Measurements from ENCODE around the gene MACROD2.

MACROD2 gene

DNA sequence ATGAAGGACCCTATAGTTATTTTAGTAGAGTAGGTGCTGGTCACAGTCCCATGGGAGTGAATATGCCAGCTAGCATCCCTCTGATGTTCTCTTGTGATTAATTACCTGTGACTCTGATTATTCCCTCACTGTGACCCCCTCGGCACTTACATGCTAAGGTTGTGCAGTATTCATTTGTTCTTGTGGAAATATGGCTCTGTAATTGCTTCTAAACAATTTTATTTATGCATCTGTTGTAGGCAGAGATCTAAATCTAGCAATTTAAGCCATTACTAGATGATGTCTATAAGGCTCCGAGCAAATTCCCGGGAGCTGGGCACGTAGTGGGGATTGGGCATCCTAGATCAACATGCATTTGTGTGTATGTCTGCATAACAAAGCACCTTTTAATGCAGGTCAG is 1616.2 kb downstream of the MACROD2 start:
- CTCF ChIA-PET, result interaction anchor here (1.2 kb wide), 1 partner anchor 77 kb away, joined by 3 read pairs; no protein-coding TSS in a partner anchor
- DNase-seq (ENCODE audit: extremely low spot score), result no peak
- POLR2A ChIA-PET, result no interaction called here
- TF ChIP-seq, protein P1, sequence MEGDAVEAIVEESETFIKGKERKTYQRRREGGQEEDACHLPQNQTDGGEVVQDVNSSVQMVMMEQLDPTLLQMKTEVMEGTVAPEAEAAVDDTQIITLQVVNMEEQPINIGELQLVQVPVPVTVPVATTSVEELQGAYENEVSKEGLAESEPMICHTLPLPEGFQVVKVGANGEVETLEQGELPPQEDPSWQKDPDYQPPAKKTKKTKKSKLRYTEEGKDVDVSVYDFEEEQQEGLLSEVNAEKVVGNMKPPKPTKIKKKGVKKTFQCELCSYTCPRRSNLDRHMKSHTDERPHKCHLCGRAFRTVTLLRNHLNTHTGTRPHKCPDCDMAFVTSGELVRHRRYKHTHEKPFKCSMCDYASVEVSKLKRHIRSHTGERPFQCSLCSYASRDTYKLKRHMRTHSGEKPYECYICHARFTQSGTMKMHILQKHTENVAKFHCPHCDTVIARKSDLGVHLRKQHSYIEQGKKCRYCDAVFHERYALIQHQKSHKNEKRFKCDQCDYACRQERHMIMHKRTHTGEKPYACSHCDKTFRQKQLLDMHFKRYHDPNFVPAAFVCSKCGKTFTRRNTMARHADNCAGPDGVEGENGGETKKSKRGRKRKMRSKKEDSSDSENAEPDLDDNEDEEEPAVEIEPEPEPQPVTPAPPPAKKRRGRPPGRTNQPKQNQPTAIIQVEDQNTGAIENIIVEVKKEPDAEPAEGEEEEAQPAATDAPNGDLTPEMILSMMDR (IDR thresholded peaks at IDR 0.05; ENCODE audit: control extremely low read depth, extremely low read depth, low read depth, missing control alignments), result no peak

DNA sequence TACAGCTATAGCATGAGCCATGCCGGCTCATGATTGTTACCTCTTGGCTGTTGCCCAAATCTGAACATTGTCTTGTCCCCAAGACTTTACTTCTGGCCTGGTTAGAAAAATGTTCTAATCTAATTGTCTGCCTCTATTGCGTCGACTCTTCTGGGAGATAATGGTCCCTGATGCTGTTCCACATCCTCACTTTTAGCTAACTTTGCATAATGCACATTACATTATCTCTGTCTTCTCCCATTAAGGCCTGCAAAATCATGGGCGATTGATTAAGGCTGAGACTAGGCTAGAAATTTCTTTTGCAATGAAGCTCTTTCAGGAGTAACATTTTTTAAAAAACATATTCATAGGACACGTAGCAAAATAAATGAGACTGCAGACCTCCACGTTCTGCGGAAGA is 1616.9 kb downstream of the MACROD2 start:
- POLR2A ChIA-PET, result no interaction called here
- CTCF ChIA-PET, result interaction anchor here (1.2 kb wide), 1 partner anchor 78 kb away, joined by 3 read pairs; no protein-coding TSS in a partner anchor
- DNase-seq (ENCODE audit: extremely low spot score), result no peak
- TF ChIP-seq, protein P1 (IDR thresholded peaks at IDR 0.05; ENCODE audit: control extremely low read depth, extremely low read depth, low read depth, missing control alignments), result no peak

DNA sequence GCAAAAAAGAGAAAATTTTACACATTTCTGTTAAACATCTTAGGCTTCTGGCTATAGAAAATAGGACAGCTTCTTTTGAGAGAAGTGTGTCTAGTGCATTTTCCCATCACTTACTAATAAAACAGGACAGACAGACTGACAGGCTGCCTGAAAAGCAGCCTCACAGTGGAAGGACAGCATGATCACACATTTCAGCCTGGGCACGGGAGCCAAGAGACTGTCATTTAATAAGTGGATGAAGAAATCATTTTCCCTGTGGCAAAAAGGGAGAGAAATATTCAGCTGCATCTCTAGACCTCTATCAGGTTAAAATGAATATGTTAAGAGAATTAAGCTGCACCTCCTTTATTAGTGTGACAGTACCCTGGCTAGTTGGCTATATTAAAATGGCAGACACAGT is 1617.5 kb downstream of the MACROD2 start:
- CTCF ChIA-PET, result interaction anchor here (1.2 kb wide), 1 partner anchor 78 kb away, joined by 3 read pairs; no protein-coding TSS in a partner anchor
- POLR2A ChIA-PET, result no interaction called here
- TF ChIP-seq, protein P1 (IDR thresholded peaks at IDR 0.05; ENCODE audit: control extremely low read depth, extremely low read depth, low read depth, missing control alignments), result no peak
- no peak for DNase-seq (ENCODE audit: extremely low spot score)

DNA sequence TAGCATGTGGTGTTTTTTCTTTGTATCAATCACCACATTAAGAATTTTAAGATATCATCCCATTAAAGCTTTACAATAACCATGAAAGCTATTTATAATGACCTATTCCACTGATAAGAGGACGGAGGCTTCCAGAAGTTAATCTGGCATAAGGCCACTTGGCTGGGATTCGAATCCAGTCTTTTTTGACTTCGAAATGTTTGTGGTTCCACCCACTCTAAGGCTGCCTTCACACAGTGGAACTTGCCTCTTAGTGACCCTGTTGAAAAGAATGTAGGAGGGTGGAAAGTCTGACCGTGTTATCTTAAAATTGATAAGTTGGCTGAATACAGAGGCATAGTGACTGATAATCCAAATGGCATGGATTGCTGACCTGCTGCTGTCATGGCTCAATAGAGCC is 1618.2 kb downstream of the MACROD2 start:
- ChIA-PET POLR2A (no interaction called here), CTCF (interaction anchor here (1.5 kb wide), 1 partner anchor 9 kb away, joined by 5 read pairs; no protein-coding TSS in a partner anchor)
- TF ChIP-seq, protein P1 (IDR thresholded peaks at IDR 0.05; ENCODE audit: control extremely low read depth, extremely low read depth, low read depth, missing control alignments), result no peak
- DNase-seq (ENCODE audit: extremely low spot score), result no peak

DNA sequence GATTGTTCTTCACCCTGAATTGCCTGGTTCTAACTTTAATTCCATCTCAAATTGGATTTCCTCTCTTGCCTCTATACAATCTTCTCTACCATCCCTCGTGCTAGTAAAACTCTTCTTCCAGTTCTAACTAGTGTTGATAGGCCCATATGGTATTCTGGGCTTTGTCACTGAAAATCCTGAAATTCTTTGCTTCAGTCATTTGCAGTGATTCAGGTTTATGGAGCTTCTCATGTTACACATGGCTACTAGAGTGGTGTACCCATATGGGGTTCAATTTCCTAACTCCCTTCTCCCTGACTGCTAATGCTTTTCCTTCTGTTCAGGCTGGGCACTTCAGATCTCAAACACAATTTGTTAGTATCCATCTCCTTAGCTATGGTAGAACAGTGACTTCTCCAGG is 1621.3 kb downstream of the MACROD2 start:
- CTCF ChIA-PET, result interaction anchor here (0.8 kb wide), 1 partner anchor 55 kb away, joined by 3 read pairs; no protein-coding TSS in a partner anchor
- TF ChIP-seq, protein P1 (IDR thresholded peaks at IDR 0.05; ENCODE audit: control extremely low read depth, extremely low read depth, low read depth, missing control alignments), result no peak
- POLR2A ChIA-PET, result interaction anchor here (0.7 kb wide), 1 partner anchor 1655 kb away, joined by 5 read pairs; no protein-coding TSS in a partner anchor
- no peak for DNase-seq (ENCODE audit: extremely low spot score)

DNA sequence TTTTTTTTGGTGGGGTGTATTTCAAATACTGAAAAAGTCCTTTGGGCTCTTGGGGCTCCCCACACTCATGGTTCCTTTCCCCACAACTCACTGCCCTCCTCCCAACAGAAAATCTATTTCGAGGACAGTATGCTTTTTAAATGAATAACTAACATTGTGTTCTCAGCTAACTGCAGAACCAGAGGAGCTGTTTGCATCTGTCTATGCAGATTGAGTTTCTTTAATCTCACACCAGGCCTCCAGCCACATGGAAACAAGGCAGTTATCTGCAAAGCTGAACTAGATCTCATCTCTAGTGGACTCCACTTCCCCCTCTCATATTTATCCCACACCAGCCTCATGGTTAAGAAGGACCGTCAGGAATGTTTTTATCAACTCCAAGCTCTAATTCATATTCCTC is 1622.8 kb downstream of the MACROD2 start:
- no peak for DNase-seq (ENCODE audit: extremely low spot score)
- ChIA-PET POLR2A (no interaction called here), CTCF (interaction anchor here (1.3 kb wide), 1 partner anchor 9 kb away, joined by 3 read pairs; no protein-coding TSS in a partner anchor)

More for the DNA sequence above, 1622.8 kb downstream of the MACROD2 start:
- TF ChIP-seq, protein P1 (IDR thresholded peaks at IDR 0.05; ENCODE audit: control extremely low read depth, extremely low read depth, low read depth, missing control alignments), result no peak
